HCT116 (cell line): ENCODE results near the gene VDAC2.

Source experiments
- CEBPB ChIP-seq: IDR thresholded peaks from 2 replicates; pipeline ENCODE4 v1.6.1; 2012; ENCODE audit warnings: low read depth
- CTCF ChIP-seq, 3 experiments: fragments of 200-600 bp in 1 of 3; sonication (generic) in 1 of 3; IDR thresholded peaks in 2 of 3; conservative IDR thresholded peaks in 1 of 3; 2 replicates each; pipeline ENCODE4 v1.5.1; 2012 to 2017; ENCODE audit warnings: low read depth in 2 of 3, low read length in 2 of 3, antibody characterized with exemption in 1 of 3, borderline replicate concordance in 1 of 3, control low read depth in 1 of 3, mild to moderate bottlenecking in 1 of 3, mixed read lengths in 1 of 3, mixed run types in 1 of 3, moderate library complexity in 1 of 3; ENCODE audit not compliant: insufficient read depth in 1 of 3
- EZH2phosphoT487 ChIP-seq: fragments of 200-600 bp; IDR thresholded peaks from 2 replicates; pipeline ENCODE4 v1.6.1; 2018; ENCODE audit warnings: antibody characterized with exemption, borderline replicate concordance
- POLR2AphosphoS5 ChIP-seq: IDR thresholded peaks from 2 replicates; pipeline ENCODE4 v1.6.1; 2011; ENCODE audit warnings: mild to moderate bottlenecking, low read depth, low read length, moderate library complexity
- SIN3A ChIP-seq: IDR thresholded peaks from 2 replicates; pipeline ENCODE4 v1.6.1; 2012; ENCODE audit warnings: low read depth
- TF ChIP-seq, protein P1 (sequence below): IDR thresholded peaks from 2 replicates; pipeline ENCODE4 v1.6.1; 2012; ENCODE audit warnings: low read depth
- TF ChIP-seq, protein P2 (sequence below): IDR thresholded peaks from 2 replicates; pipeline ENCODE4 v1.6.1; 2012

- no peak for TF ChIP-seq CTCF (IDR thresholded peaks at IDR 0.05 in 2 of 3, conservative IDR thresholded peaks at IDR 0.05 in 1 of 3; ENCODE audit: borderline replicate concordance in 1 of 3, insufficient read depth in 1 of 3, low read depth in 2 of 3, low read length in 2 of 3)
- no peak for TF ChIP-seq SIN3A
- TF ChIP-seq, protein P1, sequence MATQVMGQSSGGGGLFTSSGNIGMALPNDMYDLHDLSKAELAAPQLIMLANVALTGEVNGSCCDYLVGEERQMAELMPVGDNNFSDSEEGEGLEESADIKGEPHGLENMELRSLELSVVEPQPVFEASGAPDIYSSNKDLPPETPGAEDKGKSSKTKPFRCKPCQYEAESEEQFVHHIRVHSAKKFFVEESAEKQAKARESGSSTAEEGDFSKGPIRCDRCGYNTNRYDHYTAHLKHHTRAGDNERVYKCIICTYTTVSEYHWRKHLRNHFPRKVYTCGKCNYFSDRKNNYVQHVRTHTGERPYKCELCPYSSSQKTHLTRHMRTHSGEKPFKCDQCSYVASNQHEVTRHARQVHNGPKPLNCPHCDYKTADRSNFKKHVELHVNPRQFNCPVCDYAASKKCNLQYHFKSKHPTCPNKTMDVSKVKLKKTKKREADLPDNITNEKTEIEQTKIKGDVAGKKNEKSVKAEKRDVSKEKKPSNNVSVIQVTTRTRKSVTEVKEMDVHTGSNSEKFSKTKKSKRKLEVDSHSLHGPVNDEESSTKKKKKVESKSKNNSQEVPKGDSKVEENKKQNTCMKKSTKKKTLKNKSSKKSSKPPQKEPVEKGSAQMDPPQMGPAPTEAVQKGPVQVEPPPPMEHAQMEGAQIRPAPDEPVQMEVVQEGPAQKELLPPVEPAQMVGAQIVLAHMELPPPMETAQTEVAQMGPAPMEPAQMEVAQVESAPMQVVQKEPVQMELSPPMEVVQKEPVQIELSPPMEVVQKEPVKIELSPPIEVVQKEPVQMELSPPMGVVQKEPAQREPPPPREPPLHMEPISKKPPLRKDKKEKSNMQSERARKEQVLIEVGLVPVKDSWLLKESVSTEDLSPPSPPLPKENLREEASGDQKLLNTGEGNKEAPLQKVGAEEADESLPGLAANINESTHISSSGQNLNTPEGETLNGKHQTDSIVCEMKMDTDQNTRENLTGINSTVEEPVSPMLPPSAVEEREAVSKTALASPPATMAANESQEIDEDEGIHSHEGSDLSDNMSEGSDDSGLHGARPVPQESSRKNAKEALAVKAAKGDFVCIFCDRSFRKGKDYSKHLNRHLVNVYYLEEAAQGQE: no peak
- TF ChIP-seq, protein P2, sequence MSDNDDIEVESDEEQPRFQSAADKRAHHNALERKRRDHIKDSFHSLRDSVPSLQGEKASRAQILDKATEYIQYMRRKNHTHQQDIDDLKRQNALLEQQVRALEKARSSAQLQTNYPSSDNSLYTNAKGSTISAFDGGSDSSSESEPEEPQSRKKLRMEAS: no peak
- no peak for TF ChIP-seq POLR2AphosphoS5
- TF ChIP-seq CEBPB: no peak
- no peak for TF ChIP-seq EZH2phosphoT487
Measured at GRCh38 chr10:75166623-75166972, 44.0 kb upstream of the VDAC2 start.
